Measurements from ENCODE around the gene RGS6.

Gene RGS6

DNA sequence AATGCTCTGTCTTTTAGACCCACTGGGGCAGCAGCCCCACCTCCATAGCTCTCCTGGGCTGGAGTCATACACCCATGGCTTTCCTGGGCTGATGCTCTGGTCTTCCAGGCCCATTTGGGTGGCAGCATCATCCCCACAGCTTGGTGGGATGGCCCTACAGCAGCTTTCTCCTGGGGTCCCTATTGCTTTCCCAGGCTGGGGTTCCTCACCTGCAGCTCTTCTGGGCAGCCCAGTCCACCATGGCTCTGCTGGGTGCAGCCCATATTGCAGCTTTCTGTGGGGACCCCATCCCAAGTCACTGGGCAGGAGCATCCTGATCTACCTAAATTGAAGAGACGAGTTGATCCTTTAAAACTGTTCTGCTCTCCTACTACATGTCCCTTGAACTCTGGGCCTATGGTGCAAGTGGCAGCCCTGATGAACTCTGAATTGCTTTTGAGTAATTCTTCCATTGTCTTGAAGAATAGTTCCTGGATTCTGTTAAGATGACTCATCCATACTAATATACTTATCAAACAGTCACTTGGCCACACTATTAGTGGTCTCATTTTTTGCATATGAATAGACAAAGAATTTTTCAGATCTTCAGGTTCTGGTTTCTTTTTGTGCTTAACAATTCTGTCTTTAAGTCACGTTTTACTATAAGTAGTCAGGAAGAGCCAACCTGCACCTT is 571.6 kb downstream of the RGS6 start:
- no peaks in the 10 kb centered on the region for H3K4me1 ChIP-seq (ENCODE audit: control insufficient read depth, insufficient read depth, low read length)
- no peaks in the 10 kb centered on the region for H3K36me3 ChIP-seq (ENCODE audit: control insufficient read depth, insufficient read depth, low read length)
- H3K27me3 ChIP-seq (ENCODE audit: control insufficient read depth, insufficient read depth, low read length), result no peaks in the 10 kb centered on the region
- no peak overlapping the region for H3K27ac ChIP-seq (ENCODE audit: low read depth, low read length)
- no peak overlapping the region for H3K4me3 ChIP-seq (ENCODE audit: low read length)
- H3K9ac ChIP-seq (ENCODE audit: low read length), result no peak overlapping the region

- Histone ChIP-seq H3K27me3 (ENCODE audit: control insufficient read depth, insufficient read depth, low read length) (no peaks in the 10 kb centered on the region), H3K4me3 (ENCODE audit: low read length) (no peak overlapping the region), H3K27ac (ENCODE audit: low read depth, low read length) (no peak overlapping the region), H3K36me3 (ENCODE audit: control insufficient read depth, insufficient read depth, low read length) (no peaks in the 10 kb centered on the region), H3K4me1 (ENCODE audit: control insufficient read depth, insufficient read depth, low read length) (no peaks in the 10 kb centered on the region), H3K9ac (ENCODE audit: low read length) (no peak overlapping the region)
Observed at GRCh38 chr14:72510566-72510965, 578.3 kb downstream of the RGS6 start.

GRCh38 chr14:72512281-72512680 is 580.1 kb downstream of the RGS6 start:
- Histone ChIP-seq H3K27ac (ENCODE audit: low read depth, low read length) (no peak overlapping the region), H3K9ac (ENCODE audit: low read length) (no peak overlapping the region), H3K36me3 (ENCODE audit: control insufficient read depth, insufficient read depth, low read length) (no peaks in the 10 kb centered on the region), H3K4me3 (ENCODE audit: low read length) (no peak overlapping the region), H3K4me1 (ENCODE audit: control insufficient read depth, insufficient read depth, low read length) (no peaks in the 10 kb centered on the region), H3K27me3 (ENCODE audit: control insufficient read depth, insufficient read depth, low read length) (no peaks in the 10 kb centered on the region)

DNA sequence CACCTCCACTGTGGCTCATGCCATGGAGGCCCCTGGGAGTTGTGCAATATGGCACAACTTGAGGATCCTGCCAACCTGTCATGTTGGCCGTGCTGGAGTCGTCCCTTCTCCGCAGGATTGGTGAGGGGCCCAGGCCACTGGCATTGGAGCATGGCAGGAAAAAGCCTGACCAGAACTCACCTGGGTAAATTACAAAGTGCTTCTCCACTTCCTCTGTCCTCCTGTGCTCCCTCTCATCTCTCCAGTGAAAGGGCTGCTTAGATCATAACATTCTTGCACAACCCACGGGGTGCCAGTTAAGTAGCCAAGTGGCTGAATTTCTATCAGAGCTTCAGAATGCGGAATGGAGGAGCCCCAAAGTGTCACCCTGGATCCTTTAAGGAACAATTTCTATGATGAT is 580.7 kb downstream of the RGS6 start:
- no peaks in the 10 kb centered on the region for H3K27me3 ChIP-seq (ENCODE audit: control insufficient read depth, insufficient read depth, low read length)
- no peaks in the 10 kb centered on the region for H3K4me1 ChIP-seq (ENCODE audit: control insufficient read depth, insufficient read depth, low read length)
- H3K4me3 ChIP-seq (ENCODE audit: low read length), result no peak overlapping the region
- no peak overlapping the region for H3K27ac ChIP-seq (ENCODE audit: low read depth, low read length)
- H3K9ac ChIP-seq (ENCODE audit: low read length), result no peak overlapping the region
- H3K36me3 ChIP-seq (ENCODE audit: control insufficient read depth, insufficient read depth, low read length), result no peaks in the 10 kb centered on the region

DNA sequence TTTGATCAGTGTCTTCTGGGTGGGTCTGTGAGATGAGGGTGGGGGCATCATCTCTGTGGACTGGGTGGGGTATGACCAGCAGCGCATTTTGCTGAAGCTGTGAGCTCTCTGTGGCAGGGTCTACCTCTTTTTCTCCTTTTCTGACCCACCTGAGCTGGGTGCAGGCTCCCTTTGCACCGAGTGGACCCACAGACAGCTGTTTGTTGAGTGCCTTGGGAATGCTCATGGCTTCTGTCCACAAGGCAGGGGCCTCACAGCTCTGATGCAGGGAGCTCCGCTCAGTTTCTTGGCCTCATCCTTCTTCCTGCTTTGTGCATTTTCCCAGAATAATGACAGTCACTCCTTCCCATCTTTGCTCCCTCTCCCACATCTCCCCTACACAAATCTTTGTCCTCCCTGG is 581.1 kb downstream of the RGS6 start:
- Histone ChIP-seq H3K4me1 (ENCODE audit: control insufficient read depth, insufficient read depth, low read length) (no peaks in the 10 kb centered on the region), H3K27me3 (ENCODE audit: control insufficient read depth, insufficient read depth, low read length) (no peaks in the 10 kb centered on the region), H3K9ac (ENCODE audit: low read length) (no peak overlapping the region), H3K4me3 (ENCODE audit: low read length) (no peak overlapping the region), H3K36me3 (ENCODE audit: control insufficient read depth, insufficient read depth, low read length) (no peaks in the 10 kb centered on the region), H3K27ac (ENCODE audit: low read depth, low read length) (no peak overlapping the region)

GRCh38 chr14:72513965-72514659 is 581.9 kb downstream of the RGS6 start:
- Histone ChIP-seq H3K27ac (ENCODE audit: low read depth, low read length) (no peak overlapping the region), H3K4me3 (ENCODE audit: low read length) (no peak overlapping the region), H3K27me3 (ENCODE audit: control insufficient read depth, insufficient read depth, low read length) (no peaks in the 10 kb centered on the region), H3K9ac (ENCODE audit: low read length) (no peak overlapping the region), H3K4me1 (ENCODE audit: control insufficient read depth, insufficient read depth, low read length) (no peaks in the 10 kb centered on the region), H3K36me3 (ENCODE audit: control insufficient read depth, insufficient read depth, low read length) (no peaks in the 10 kb centered on the region)

- no peaks in the 10 kb centered on the region for H3K36me3 ChIP-seq (ENCODE audit: control insufficient read depth, insufficient read depth, low read length)
- H3K4me3 ChIP-seq (ENCODE audit: low read length), result no peak overlapping the region
- no peak overlapping the region for H3K9ac ChIP-seq (ENCODE audit: low read length)
- no peak overlapping the region for H3K27ac ChIP-seq (ENCODE audit: low read depth, low read length)
- H3K4me1 ChIP-seq (ENCODE audit: control insufficient read depth, insufficient read depth, low read length), result no peaks in the 10 kb centered on the region
- no peaks in the 10 kb centered on the region for H3K27me3 ChIP-seq (ENCODE audit: control insufficient read depth, insufficient read depth, low read length)
Observed at GRCh38 chr14:72514660-72515025, 582.4 kb downstream of the RGS6 start.

DNA sequence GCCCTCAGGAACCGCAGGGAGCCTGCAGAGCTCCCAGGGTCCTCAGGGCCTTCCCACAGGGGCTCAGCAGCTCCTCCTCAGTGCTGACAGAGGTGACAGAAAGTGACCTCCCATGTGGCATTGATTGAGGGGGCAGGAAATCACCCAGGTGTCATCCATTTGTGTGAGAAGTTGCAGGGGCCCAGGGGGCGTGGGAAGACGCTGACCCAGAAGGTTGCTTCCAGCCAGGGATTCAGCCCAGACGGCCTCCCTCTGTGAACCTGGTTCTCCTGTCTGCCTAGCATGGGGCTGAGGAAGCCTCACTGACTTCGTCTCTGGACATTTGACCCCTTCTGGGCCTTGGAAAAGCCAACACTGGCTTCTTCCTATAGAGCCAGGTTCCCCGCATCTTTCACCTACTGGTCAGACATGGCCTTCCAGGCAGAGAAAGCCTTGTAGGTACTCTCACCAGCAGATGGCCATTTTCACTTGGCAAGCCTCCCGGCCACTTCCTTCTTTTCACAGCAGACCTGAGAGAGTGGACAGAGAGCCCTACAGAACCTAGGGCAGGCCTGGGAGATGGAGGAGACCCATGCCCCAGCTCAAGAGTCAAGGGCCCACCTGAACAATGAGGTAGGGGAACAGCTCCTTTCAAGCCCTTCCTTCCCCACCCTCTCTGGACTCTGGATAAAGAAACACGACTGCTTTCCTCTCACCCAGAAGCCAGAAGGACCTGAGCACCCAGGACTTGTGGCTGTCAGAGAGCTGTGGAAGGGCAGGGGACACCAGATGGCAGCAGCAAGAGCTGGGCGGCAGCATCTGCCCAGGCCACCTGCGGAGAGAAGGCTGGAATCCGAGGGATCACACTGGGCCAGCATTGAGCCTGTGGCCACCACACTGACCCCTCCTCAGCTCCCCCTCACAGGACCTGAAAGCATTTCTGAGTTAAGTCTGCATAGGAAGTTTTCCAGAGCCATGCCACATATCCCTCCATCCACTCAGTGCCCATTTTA is 583.8 kb downstream of the RGS6 start:
- no peak overlapping the region for H3K4me3 ChIP-seq (ENCODE audit: low read length)
- no peaks in the 10 kb centered on the region for H3K4me1 ChIP-seq (ENCODE audit: control insufficient read depth, insufficient read depth, low read length)
- no peaks in the 10 kb centered on the region for H3K27me3 ChIP-seq (ENCODE audit: control insufficient read depth, insufficient read depth, low read length)
- H3K36me3 ChIP-seq (ENCODE audit: control insufficient read depth, insufficient read depth, low read length), result no peaks in the 10 kb centered on the region
- no peak overlapping the region for H3K27ac ChIP-seq (ENCODE audit: low read depth, low read length)
- no peak overlapping the region for H3K9ac ChIP-seq (ENCODE audit: low read length)

DNA sequence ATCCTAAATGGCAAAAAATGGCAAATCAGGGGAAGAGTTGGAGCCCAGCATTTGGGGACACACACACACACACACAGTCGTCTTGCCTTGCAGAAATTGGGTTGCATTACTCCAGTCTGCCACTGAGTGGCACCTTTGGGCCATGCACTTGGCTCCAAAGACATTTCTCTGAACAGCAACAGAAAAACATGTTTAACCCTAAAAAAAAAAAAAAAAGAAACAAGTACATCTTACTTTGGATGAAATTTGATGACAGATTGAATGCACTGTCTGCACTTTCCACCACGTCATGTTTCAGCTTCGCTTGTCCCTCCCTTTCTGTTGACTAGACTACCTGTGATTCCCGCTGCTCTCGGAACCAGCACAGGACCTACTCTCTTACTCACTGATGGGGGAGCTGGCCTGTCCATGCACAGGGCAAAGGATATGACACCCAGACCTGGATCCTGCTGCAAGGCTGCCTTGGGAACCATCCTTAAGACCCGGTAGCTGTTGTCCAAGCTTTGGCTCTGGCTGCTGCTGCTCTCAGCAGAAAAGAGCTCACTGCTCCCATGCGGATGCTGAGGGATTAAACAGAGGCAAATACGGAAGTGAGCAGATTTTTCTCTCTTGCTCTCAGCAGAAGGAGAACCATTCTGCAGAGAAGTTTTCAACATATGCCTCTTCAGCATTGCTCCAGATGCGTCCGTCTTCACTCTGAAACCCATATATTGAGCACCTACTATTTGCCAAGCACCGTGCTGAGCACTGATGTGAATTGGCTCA is 584.9 kb downstream of the RGS6 start:
- H3K4me3 ChIP-seq (ENCODE audit: low read length), result no peak overlapping the region
- no peak overlapping the region for H3K27ac ChIP-seq (ENCODE audit: low read depth, low read length)
- no peak overlapping the region for H3K9ac ChIP-seq (ENCODE audit: low read length)
- no peaks in the 10 kb centered on the region for H3K36me3 ChIP-seq (ENCODE audit: control insufficient read depth, insufficient read depth, low read length)
- no peaks in the 10 kb centered on the region for H3K4me1 ChIP-seq (ENCODE audit: control insufficient read depth, insufficient read depth, low read length)
- H3K27me3 ChIP-seq (ENCODE audit: control insufficient read depth, insufficient read depth, low read length), result no peaks in the 10 kb centered on the region

- no peak overlapping the region for H3K9ac ChIP-seq (ENCODE audit: low read length)
Observed at GRCh38 chr14:72517736-72518135, 585.5 kb downstream of the RGS6 start.

DNA sequence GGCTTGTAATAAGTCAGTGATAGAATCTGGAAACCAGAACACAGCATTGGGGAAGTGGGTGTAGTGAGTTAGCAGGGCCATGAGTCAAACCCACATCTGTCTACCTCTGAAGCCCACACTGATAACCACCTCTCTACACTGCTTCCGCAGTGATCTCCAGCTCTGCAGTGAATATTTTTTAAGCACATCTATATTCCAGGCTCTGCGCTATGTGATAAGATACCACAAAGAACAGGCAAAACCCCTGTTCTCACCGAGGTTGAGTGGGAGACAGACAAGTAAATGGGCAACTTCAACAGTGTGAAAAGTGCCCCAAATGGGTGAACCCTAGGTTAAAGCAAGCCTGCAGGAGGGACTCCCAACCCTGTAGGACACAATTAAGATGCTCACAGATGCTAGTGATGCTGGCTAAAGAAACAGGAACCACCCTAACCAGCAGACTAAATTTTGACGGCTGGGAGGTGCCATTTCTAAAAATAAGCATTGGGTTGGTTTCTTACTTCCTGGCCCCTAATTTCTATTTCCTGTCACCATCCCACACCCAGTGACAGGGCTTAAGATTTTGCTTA is 586.7 kb downstream of the RGS6 start:
- H3K4me3 ChIP-seq (ENCODE audit: low read length), result no peak overlapping the region
- H3K9ac ChIP-seq (ENCODE audit: low read length), result no peak overlapping the region
- no peak overlapping the region for H3K27ac ChIP-seq (ENCODE audit: low read depth, low read length)
- H3K27me3 ChIP-seq (ENCODE audit: control insufficient read depth, insufficient read depth, low read length), result no peaks in the 10 kb centered on the region
- no peaks in the 10 kb centered on the region for H3K4me1 ChIP-seq (ENCODE audit: control insufficient read depth, insufficient read depth, low read length)
- H3K36me3 ChIP-seq (ENCODE audit: control insufficient read depth, insufficient read depth, low read length), result no peaks in the 10 kb centered on the region

More at GRCh38 chr14:72517736-72518135, 585.5 kb downstream of the RGS6 start:
- no peaks in the 10 kb centered on the region for H3K36me3 ChIP-seq (ENCODE audit: control insufficient read depth, insufficient read depth, low read length)
- H3K4me1 ChIP-seq (ENCODE audit: control insufficient read depth, insufficient read depth, low read length), result no peaks in the 10 kb centered on the region
- no peak overlapping the region for H3K27ac ChIP-seq (ENCODE audit: low read depth, low read length)
- no peaks in the 10 kb centered on the region for H3K27me3 ChIP-seq (ENCODE audit: control insufficient read depth, insufficient read depth, low read length)
- no peak overlapping the region for H3K4me3 ChIP-seq (ENCODE audit: low read length)
